ENCODE measurements around the gene TRAF2.

Gene TRAF2

DNA sequence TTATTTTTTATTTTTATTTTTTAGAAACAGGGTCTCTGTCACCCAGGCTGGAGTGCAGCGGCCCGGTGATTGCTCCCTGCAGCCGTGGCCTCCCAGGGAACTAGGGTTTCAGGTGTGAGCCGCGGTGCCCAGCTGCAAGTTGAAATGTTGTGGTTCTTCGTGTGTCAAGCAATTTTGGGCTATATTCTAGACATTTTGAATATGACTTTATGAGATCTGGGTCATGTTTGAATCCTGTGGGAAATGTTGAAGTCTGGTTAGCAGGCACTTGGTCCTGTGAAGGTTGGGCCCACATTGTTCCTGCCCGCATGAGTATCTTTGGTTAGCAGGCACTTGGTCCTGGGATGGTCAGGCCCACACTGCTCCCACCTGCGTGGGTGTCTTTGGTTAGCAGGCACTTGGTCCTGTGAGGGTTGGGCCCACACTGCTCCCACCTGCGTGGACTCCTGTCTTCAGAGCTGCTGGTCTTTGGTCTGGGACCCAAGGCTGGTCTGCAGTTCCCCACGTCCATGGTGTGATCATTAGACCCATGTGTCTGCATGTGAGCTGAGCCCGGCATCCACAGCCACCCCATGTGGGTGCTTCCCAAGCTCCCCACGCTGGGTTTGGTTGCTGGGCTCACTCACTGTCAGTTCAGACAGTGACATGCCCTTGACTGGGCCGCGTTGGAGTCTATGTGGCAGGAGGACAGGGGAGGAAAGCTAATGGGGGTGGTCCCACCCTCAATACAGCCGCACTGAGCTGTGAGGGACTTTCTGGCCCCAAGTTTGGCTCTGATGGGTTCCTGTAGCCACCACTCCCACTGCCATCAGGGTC is 51.1 kb downstream of the TRAF2 start:
- DNase-seq (ENCODE audit: low read depth in 2 of 2): no peak

DNA sequence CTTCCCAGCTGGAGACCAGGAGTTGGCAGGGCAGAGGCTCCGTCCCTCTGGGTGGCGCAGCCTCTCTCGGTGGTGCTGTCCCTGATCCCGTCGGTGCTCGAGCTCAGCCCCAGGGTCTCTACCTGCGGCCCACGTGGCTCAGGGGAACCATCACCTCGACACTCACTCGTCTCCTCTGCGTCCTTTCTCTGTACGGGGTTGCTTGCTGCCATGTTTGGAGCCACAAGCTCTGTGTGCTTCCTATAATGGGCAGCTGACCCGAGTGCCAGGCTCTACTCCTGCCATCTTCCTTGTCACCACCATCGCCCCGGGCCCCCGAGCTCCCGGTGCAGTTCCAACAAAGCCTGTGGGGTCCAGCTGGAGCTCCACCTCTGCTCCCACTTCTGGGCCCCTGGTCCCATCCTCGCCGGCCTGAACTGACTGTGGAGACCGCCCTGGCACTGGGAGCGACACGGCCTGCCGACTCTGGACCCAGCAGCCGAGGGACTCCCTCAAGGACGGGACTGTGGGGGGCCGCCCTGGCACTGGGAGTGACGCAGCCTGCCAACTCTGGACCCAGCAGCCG is 53.2 kb downstream of the TRAF2 start:
- DNase-seq (ENCODE audit: low read depth in 2 of 2): no peak

DNA sequence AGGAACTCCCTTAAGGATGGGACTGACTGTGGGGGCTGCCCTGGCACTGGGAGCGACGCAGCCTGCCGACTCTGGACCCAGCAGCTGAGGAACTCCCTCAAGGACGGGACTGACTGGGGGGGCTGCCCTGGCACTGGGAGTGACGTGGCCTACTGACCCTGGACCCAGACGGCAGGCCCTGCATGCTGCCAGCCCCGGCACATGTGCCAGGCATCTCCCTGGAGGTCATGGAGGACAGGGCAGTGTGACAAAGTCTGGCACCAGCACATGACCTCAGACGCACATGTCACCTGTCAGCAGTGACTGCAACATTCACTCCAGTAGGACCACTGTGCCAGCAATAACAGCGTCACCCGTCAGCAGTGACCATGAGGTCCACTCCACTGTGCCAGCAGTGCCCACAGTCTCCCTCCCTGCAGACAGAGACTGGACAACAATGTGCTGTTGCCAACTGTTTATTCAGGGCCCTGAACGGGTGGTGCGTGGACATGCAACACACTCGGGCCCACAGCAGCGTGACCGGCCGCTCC is 53.7 kb downstream of the TRAF2 start:
- DNase-seq (ENCODE audit: low read depth in 2 of 2): no peak

DNA sequence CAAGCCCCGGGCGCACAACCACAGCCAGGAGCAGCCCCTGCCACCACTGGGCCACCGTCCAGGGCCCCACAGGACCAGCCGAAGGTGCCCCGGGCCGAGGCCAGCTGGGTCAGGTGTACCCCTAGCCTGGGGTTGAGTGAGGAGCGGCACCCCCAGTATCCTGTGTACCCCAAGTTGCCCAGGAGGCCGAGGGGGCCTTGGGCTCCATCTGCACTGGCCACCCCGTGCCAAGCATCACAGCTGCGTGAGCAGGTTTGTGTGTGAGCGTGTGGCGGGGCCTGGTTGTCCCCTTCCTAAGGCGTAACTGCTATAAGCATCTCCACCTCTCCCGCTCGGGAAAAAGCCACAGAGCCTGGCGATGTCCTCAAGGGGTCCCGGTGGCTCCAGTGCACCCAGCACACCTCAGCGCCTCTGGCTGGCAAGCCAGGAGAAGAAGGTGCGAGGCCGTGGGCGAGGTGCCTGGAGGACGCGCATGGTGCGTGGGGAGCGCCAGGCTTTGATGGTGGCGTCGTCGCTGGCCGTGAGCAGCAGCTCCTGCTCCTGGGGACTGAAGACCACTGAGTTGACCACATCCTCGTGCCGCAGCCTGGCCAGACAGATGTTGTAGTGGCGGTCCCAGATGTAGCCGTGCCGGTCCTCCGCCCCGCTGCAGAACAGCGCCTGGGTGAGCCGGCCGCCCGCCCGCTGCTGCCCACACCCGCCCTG is 54.4 kb downstream of the TRAF2 start:
- DNase-seq (ENCODE audit: low read depth in 2 of 2): no peak

DNA sequence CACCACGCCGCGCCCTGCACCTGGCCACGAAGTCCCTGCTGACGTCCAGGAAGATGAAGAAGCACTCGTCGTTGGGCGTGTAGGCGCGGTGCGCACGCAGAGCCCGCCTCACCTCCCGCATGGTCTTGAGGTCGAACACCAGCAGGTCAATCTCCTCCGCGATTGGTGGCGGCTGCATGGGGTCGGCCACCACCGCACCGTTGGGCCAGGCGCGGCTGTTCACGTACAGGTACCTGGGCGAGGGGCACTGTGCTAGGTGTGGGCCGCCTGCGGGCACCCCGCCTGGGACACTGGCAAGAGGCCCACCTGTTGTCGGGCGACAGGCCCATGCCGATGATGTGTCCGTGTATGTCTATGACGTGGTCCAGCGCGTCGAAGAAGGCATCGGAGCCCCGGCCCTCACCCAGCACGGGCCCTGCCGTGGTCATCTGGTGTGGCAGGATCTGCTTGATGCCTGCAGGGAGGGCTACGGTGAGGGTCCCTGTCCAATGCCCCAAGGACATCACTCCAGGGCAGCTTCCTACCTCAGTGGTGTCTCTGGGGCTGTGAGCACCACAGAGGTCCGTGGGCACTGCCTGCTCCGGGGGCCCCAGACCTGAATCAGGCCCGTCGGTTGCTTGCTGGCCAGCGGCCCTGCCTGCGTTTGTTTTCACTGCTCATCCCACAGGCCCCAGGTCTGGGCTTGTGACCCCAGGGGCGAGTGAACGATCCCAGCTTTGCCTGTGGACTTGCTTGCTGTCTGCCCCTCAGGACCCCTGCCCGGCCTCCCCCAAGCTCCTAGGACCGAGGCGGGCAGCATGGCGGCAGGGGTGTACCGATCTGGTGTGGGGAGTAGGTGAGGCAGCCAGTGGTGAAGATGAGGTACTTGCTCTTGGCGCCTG is 55.2 kb downstream of the TRAF2 start:
- no peak for DNase-seq (ENCODE audit: low read depth in 2 of 2)

DNA sequence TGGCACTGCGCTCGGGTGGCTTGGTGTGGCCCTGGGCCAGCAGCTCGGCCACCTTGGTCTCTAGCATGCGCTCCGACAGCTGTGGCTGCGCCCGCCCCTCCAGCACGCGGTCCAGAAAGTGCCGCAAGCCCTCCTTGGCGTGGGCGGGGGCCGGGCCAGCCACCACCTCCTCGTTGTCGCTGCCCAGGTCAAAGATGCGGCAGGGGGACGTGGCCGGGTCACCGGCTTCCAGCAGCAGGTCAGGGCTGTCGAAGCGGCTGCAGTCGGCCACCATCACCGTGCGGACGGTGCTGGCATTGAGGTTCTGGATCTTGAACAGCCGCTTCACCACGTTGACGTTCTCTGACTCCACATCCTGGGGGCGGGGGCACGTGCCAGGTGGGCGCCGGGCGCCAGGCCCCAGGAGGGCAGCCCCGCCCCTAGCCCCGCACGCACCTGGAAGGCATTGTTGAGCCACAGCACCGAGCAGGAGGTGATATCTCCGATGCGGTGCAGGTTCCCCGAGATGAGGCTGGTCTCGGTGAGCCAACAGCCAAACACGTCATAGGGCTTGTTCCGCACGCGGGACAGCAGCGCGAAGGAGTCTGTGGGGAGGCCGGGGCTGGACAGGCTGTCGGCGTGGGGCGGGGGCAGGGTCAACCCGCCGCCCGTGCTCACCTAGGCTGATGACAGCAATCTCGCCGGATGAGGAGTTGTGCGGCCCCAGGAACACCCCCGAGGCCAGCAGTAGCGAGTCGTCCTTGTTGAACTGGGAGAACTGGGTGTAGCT is 56.0 kb downstream of the TRAF2 start:
- DNase-seq (ENCODE audit: low read depth in 2 of 2): no peak

DNA sequence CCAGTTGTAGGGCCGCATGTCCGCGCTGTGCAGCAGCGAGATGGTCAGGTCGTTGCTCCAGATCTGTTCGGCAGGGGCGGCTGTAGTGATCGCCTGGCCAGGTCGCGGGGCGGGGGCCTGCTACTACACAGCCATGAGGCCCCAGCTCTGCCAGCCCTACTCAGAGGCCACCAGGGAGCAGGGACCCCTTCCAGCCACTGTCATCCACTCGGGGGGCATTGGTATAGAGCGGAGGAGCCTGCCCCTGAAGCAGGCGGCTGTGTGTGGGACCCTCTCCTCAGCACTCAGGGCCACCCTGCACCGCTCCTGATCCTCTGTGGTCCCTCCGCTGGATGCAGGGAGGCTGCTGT is 56.5 kb downstream of the TRAF2 start:
- DNase-seq (ENCODE audit: low read depth in 2 of 2): no peak

DNA sequence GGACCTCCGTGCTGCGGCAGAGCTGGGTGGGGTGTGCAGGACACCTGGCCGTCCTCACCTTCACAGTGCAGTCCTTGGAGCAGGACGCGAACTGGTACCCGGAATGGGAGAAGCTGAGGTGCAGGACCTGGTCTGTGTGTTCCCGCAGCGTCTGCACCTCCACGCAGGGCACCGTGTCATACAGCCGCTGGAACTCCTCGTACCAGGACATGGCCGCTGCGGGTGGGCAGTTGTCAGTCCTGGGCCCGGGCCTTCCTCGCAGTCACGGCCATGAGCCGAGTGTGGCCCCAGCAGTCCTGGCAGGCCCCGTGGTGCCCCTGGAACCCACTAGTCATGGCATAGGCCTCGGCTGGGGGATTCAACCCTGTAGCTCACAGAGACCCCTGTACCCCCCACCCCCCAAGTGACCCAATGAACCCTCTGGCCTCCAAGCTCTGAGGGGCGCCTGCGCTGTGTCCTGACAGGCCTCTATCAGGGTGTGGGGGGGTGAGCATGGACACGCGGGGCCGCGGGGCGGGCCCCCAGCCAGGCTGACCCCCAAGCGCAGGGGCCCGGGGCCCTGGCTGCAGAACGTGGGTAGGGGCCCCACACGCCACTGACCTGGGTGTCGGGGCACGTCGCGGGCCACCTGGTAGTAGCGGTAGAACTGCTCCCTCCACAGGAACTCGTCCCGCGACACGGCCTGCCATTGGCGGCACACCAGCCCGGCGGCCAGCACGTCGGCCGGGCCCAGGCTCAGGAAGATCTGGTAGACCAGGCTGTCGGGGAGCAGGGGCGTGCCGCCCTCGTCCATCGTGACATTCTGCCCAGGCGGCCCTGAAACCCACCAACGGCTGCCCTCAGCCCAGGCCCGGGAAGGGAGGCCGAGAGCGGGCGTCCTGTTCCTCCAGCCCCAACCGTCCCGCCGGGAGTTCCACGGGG is 57.2 kb downstream of the TRAF2 start:
- no peak for DNase-seq (ENCODE audit: low read depth in 2 of 2)

DNA sequence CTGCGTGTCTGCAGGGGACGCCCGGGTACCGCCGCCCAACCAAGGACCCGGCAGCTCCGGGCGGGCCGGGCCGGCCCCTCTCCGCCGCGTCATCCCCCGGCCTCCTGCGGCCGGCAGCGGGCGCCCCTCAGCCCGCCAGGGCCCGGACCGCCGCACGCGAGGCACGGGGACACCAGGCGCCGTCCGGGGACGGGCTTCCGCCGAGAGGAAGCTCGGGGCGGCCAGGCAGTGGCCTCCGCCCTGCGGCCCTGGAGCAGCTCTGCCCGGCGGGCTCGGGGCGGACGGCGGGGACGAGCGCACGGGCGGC is 57.8 kb downstream of the TRAF2 start:
- no peak for DNase-seq (ENCODE audit: low read depth in 2 of 2)

DNA sequence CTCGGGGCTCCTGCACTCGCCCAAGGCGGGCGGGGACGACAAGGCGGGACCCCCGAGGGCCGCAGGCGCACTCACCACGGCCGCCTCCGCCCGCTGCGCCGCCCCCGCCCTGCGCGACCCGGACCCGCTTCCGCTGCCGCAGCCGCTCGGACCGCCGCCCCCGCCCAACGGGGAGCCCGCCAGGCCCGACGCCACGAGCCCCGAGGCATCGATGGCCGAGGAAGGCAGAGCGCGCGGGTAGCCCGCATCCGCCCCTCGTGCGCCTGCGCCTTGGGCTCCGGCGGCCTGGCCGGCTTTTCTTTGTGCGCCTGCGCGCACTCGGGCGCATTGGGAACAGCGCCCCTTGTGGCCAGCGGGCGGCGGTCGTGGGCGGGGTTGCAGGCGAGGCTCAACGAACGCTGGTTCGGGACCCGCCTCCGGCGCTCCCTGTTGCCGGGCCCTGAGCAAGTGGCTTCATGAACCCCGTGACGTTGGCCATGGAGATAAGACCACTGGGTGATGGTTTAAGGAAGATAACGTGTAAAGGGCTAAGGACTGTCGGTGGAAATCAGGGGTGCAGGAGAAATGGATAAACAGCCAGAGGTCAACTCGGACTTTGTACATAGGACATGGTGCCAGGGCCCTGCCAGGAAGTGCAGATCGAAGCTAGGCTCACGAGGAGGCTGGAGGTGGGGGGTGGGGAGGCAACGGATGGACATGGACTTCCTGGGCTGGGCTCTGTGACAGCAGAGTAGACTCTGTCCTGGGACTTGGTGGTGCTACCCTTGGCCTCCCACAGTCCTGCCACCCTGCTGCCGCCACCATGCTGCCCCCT is 58.4 kb downstream of the TRAF2 start, which contains the start of the genes C8G and FBXW5:
TSS of gene C8G (plus strand) at position 725 of the 814 bp plus-strand sequence. CDS start at position 803, 78 bp downstream.
TSS of gene FBXW5 (minus strand) at position 220 of the 814 bp plus-strand sequence. CDS start 655 bp downstream, outside the sequence.
- peak; percentile 88 to 89 for DNase-seq (ENCODE audit: low read depth in 2 of 2)

DNA sequence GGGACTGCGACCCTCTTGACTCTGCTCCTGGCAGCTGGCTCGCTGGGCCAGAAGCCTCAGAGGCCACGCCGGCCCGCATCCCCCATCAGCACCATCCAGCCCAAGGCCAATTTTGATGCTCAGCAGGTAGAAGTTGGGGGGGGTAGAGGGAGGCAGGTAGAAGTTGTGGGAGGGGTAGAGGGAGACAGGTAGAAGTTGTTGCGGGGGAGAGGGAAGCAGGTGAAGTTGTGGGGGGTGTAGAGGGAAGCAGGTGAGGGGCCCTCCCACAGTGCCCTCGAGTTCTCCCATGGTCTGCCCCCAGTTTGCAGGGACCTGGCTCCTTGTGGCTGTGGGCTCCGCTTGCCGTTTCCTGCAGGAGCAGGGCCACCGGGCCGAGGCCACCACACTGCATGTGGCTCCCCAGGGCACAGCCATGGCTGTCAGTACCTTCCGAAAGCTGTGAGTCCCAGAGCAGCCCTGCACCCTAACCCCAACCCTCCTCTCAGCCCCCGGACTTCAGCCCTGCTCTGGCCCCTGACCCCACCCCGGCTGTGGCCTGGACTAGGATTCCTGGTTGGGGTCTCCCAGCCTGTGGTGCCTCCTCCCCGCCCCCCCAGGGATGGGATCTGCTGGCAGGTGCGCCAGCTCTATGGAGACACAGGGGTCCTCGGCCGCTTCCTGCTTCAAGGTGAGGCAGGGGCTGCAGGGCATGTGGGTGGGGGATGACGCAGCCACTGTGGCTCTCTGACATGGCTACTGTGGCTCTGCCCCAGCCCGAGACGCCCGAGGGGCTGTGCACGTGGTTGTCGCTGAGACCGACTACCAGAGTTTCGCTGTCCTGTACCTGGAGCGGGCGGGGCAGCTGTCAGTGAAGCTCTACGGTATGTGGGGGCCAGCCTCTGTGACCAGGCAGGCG is 59.3 kb downstream of the TRAF2 start:
- DNase-seq (ENCODE audit: low read depth in 2 of 2): no peak

DNA sequence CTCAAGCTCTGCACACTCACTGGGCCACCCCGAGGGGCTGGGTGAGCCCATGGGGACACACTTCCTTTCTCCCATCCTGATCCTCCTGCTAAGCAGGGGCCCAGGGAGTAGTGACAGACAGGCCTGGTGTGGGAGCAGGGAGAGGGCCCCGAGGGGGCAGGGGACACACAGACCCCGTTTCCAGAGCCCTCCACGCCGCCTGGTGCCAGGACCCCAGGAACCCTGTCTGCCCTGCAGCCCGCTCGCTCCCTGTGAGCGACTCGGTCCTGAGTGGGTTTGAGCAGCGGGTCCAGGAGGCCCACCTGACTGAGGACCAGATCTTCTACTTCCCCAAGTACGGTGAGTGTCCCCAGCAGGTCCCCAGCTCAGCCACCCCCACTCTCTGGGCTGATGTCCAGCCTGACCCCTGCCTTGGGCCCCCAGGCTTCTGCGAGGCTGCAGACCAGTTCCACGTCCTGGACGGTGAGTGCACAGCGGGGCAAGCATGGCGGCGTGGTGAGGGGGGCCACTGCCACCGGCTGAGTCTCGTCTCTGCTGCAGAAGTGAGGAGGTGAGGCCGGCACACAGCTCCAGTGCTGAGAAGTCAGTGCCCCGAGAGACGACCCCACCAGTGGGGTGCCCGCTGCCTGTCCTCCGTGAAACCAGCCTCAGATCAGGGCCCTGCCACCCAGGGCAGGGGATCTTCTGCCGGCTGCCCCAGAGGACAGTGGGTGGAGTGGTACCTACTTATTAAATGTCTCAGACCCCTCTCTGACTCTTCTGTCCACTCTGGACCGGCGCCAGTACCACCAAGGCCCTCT is 60.1 kb downstream of the TRAF2 start:
- DNase-seq (ENCODE audit: low read depth in 2 of 2): no peak

DNA sequence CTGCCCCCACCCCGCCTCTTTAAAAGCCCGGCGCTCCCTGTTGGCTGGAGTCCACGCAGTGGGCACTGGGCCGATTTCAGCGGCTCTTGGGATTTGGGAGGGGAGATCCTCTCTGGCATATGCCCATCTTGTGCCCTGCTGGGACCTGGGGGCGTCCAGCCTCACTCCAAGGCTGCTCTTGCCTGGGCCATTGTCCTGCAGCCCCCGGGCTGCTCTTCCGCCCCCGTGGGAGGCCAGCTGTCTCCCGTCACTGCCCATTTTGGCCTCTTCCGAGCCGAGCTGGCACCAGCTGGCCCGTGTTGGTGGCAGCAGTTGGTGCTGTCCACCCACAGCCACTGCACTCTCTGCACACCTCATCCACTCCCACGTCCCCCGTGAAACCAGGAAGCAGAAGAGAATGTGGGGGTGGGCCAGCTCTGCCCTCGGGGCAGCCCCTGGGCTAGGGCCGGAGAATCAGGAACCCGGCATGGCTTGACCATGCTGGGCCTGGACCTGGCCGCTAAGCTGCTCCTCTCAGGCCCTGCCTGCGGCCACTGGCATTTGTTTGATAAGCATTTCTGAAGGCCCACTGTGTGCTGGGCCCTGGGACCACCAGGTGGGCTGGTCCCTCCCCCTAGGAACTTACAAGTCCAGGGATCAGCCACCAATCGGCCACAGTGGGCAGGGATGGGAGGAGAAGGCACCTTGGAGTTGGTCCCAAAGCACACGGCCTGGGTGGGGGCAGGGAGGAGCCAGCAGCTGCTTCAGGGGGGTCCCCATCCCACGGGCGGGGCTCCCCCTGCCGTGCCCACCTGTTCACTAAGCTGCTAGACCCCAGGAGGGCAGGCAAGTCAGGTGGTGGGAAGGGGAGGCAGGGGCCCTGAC is 60.9 kb downstream of the TRAF2 start:
- no peak for DNase-seq (ENCODE audit: low read depth in 2 of 2)

DNA sequence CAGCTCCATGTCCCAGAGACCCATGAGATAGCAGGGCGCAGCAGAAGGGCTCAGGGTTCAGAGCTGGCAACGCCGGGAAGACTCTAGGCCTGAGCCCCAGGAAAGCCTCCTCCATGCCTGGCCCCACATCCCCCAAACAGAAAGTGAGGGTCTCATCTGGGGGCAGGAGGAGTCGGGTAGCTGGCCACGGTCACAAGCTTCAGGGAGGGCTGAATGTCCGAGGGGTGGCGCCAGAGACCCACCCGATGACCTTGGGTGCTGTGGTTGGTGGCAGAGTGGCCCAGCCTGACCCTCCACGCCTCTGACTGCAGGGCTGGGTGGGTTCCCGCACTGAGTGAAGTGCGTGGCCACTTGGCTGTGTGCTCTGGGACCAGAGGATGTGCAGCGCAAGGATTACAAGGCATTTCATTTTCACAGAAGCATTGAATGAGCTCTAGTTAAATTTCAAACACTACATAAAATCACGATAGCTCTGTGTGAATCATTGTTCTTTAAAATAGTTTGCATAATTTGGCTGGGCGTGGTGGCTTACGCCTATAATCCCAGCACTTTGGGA is 61.7 kb downstream of the TRAF2 start:
- DNase-seq (ENCODE audit: low read depth in 2 of 2): no peak

DNA sequence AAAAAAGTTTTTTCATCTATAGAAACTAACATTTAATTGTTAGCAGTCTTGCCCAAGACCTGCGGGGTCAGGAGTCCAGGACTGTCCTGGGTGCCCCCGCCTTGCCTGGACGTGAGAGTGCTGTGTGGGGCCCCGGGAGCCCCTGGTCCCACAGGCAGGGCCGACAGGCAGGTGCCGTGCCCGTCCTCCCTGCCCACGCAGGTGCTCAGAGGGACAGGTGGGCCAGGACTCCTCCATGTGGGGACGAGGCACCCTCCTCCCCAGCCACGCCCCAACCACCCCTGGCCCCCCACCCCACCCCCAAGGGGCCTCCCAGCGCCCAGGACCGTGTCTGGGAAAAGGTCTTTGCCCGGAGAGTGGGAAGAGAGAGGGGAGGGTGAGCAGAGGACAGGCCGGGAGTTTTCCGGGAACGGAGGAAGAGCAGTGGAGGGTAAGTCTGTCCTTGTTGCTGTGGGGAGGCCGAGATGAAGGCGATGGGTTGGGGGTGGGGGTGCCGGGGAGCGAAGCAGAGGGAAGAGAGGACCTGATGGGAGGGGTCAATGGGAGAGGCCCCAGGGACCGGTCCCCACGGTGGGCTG is 63.0 kb downstream of the TRAF2 start:
- DNase-seq (ENCODE audit: low read depth in 2 of 2): no peak

Data from stimulated activated CD8-positive, alpha-beta memory T cell treated with anti-CD3 and anti-CD28 coated beads, Interleukin-2, amount 100 ng/mL, for 1 hour (primary cell).